ENCODE results near the gene STXBP6.

DNA sequence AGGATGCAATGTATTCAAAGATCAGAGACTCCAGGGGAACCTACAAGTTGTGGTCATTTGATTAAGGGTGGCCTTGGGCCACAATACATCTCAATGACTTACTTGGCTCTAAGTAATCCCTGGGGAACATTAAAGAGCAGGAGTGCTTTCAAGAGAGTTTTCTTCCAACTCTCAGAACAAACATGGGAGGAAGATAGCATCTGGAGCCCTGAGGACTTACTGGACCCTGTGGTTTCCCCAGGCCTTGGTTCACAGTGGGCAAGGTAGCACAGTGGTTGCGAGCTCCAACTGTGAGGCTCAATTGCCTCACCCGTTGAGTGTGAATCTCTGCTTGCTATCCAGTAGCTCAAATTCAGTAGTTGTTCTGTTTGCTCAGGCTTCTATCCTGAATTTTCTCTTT is 32.4 kb downstream of the STXBP6 start:
- TF ChIP-seq POLR2AphosphoS5 (IDR thresholded peaks at IDR 0.05; ENCODE audit: low read depth, low read length): no peak
- TF ChIP-seq TAF1 (IDR thresholded peaks at IDR 0.05; ENCODE audit: borderline replicate concordance, insufficient read depth, low read length): no peak
- TF ChIP-seq, protein P1, sequence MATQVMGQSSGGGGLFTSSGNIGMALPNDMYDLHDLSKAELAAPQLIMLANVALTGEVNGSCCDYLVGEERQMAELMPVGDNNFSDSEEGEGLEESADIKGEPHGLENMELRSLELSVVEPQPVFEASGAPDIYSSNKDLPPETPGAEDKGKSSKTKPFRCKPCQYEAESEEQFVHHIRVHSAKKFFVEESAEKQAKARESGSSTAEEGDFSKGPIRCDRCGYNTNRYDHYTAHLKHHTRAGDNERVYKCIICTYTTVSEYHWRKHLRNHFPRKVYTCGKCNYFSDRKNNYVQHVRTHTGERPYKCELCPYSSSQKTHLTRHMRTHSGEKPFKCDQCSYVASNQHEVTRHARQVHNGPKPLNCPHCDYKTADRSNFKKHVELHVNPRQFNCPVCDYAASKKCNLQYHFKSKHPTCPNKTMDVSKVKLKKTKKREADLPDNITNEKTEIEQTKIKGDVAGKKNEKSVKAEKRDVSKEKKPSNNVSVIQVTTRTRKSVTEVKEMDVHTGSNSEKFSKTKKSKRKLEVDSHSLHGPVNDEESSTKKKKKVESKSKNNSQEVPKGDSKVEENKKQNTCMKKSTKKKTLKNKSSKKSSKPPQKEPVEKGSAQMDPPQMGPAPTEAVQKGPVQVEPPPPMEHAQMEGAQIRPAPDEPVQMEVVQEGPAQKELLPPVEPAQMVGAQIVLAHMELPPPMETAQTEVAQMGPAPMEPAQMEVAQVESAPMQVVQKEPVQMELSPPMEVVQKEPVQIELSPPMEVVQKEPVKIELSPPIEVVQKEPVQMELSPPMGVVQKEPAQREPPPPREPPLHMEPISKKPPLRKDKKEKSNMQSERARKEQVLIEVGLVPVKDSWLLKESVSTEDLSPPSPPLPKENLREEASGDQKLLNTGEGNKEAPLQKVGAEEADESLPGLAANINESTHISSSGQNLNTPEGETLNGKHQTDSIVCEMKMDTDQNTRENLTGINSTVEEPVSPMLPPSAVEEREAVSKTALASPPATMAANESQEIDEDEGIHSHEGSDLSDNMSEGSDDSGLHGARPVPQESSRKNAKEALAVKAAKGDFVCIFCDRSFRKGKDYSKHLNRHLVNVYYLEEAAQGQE (IDR thresholded peaks at IDR 0.05; ENCODE audit: insufficient read depth in 1 of 2, low read depth in 2 of 2, low read length in 2 of 2): no peak
